ENCODE results near the gene PANK2.
"Not testable (repeated sequence)": the region's sequence is repeated elsewhere in the genome, so short reads cannot be mapped to it uniquely, and the experiment has no call there.

GRCh38 chr20:3843990-3844619, 45.1 kb upstream of the PANK2 start:
- TF ChIP-seq EP300, CTCF, POLR2A, POLR2AphosphoS5 (IDR thresholded peaks at IDR 0.05): not testable (repeated sequence)

Data from suprapubic skin (tissue), 4 donors.